WERI-Rb-1 (cell line): ENCODE measurements around the gene RAB36.

Experiments used
- DNase-seq: peaks from one replicate; pipeline ENCODE4 v3.0.0-alpha.2; 2020
- H3K27ac ChIP-seq: fragments of 250-450 bp; sonication (Bioruptor Pico); 2 replicates; pipeline ENCODE4 v1.5.1; 2020; ENCODE audit warnings: mild to moderate bottlenecking, moderate library complexity
- H3K27me3 ChIP-seq: fragments of 250-450 bp; sonication (Bioruptor Pico); 2 replicates; pipeline ENCODE4 v1.5.1; 2021; ENCODE audit warnings: mild to moderate bottlenecking, low read depth, moderate library complexity; ENCODE audit not compliant: insufficient read depth, severe bottlenecking
- H3K36me3 ChIP-seq: fragments of 250-450 bp; sonication (Bioruptor Pico); 2 replicates; pipeline ENCODE4 v1.5.1; 2020; ENCODE audit warnings: mild to moderate bottlenecking, moderate library complexity
- H3K4me3 ChIP-seq: 2 replicates; pipeline ENCODE4 v1.5.1; 2011; ENCODE audit warnings: low read depth, mild to moderate bottlenecking, control low read depth, low read length
- H3K9me3 ChIP-seq: fragments of 250-450 bp; sonication (Bioruptor Pico); 2 replicates; pipeline ENCODE4 v1.5.1; 2021; ENCODE audit warnings: mild to moderate bottlenecking, moderate library complexity; ENCODE audit not compliant: severe bottlenecking
- CTCF ChIP-seq: IDR thresholded peaks from 2 replicates; pipeline ENCODE4 v1.5.1; 2011; ENCODE audit warnings: low read depth, mild to moderate bottlenecking, control low read depth, inconsistent platforms, low read length

The RAB36 gene

GRCh38 chr22:23114721-23115020, 30.6 kb upstream of the RAB36 start:
- no peaks in the 10 kb centered on the region for H3K9me3 ChIP-seq
- no peak overlapping the region for H3K4me3 ChIP-seq
- no peak for TF ChIP-seq CTCF
- DNase-seq, result no peak
- no peaks in the 10 kb centered on the region for H3K27me3 ChIP-seq
- peaks cover 22% of the 10 kb centered on the region for H3K36me3 ChIP-seq
- no peak overlapping the region for H3K27ac ChIP-seq

GRCh38 chr22:23115369-23115768, 29.9 kb upstream of the RAB36 start:
- no peak overlapping the region for H3K27ac ChIP-seq
- H3K36me3 ChIP-seq, result peaks cover 20% of the 10 kb centered on the region
- H3K27me3 ChIP-seq, result no peaks in the 10 kb centered on the region
- no peak for DNase-seq
- no peak overlapping the region for H3K4me3 ChIP-seq
- no peaks in the 10 kb centered on the region for H3K9me3 ChIP-seq
- TF ChIP-seq CTCF, result no peak

GRCh38 chr22:23115825-23116494, 29.3 kb upstream of the RAB36 start:
- no peak for TF ChIP-seq CTCF
- H3K4me3 ChIP-seq, result no peak overlapping the region
- H3K27ac ChIP-seq, result no peak overlapping the region; the same call in 1 of the 2 replicates
- no peaks in the 10 kb centered on the region for H3K9me3 ChIP-seq
- DNase-seq, result no peak
- H3K36me3 ChIP-seq, result peaks cover 20% of the 10 kb centered on the region
- no peaks in the 10 kb centered on the region for H3K27me3 ChIP-seq

GRCh38 chr22:23116506-23117263, 28.6 kb upstream of the RAB36 start:
- no peak overlapping the region for H3K27ac ChIP-seq
- H3K27me3 ChIP-seq, result no peaks in the 10 kb centered on the region
- 0 out of 2 replicates have a peak, but pooled peaks have one; percentile 15 for TF ChIP-seq CTCF
- H3K4me3 ChIP-seq, result no peak overlapping the region
- peak; percentile 35 for DNase-seq
- no peaks in the 10 kb centered on the region for H3K9me3 ChIP-seq
- H3K36me3 ChIP-seq, result peaks cover 17% of the 10 kb centered on the region

GRCh38 chr22:23117275-23117674, 28.0 kb upstream of the RAB36 start:
- no peak for TF ChIP-seq CTCF
- no peak overlapping the region for H3K27ac ChIP-seq
- no peak overlapping the region for H3K4me3 ChIP-seq
- no peak for DNase-seq
- peaks cover 17% of the 10 kb centered on the region for H3K36me3 ChIP-seq
- H3K9me3 ChIP-seq, result no peaks in the 10 kb centered on the region
- no peaks in the 10 kb centered on the region for H3K27me3 ChIP-seq
